Right cardiac atrium (tissue), 5 donors: Measurements from ENCODE around the gene TNP2. TPM values are rescaled to one million over a fixed set of nuclear protein-coding genes. Genes with fewer than 3 reads are reported as not detected.

ENCODE experiments used
- ATAC-seq, 2 donors: fragments of 200-7000 bp; cut with Tn5 transposase; one replicate each; pipeline versions ENCODE4 v1.8.0 to v1.9.1; 2020; ENCODE audit warnings: moderate library complexity in 2 of 2, mild to moderate bottlenecking in 1 of 2
- DNase-seq, 3 donors: peaks; one replicate each; pipeline ENCODE4 v3.0.0-alpha.2; 2020
- H3K27ac ChIP-seq: one replicate; pipeline ENCODE4 v1.5.1; 2013; ENCODE audit warnings: mild to moderate bottlenecking, low read length, control low read depth, moderate library complexity
- H3K27me3 ChIP-seq: one replicate; pipeline ENCODE4 v1.6.1; 2013; ENCODE audit not compliant: control insufficient read depth, insufficient read depth
- H3K4me1 ChIP-seq: one replicate; pipeline ENCODE4 v1.6.1; 2013; ENCODE audit warnings: low read length; ENCODE audit not compliant: control insufficient read depth, insufficient read depth
- H3K4me3 ChIP-seq: one replicate; pipeline ENCODE4 v1.5.1; 2013; ENCODE audit warnings: low read length, control low read depth
- H3K9me3 ChIP-seq: one replicate; pipeline ENCODE4 v1.6.1; 2013; ENCODE audit warnings: low read length; ENCODE audit not compliant: control insufficient read depth
- WGBS: extraction: QIAGEN DNeasy Blood & Tissue Kit; methylation state at CpG from one replicate; pipeline ENCODE4 v1.1.7; 2013; 5-methylcytosine and 5-hydroxymethylcytosine counted together
- intact Hi-C, 4 donors: fragments of 100-400 bp; cut with DNase I; formaldehyde crosslinking; loops; one replicate each; pipeline versions ENCODE4 v1.11.0 to v1.14.0; 2022 to 2023
- polyA plus RNA-seq: library from polyadenylated mRNA; stranded (reverse); fragments of 200-250 nt; gene quantifications from one replicate; pipeline ENCODE4 v1.2.3, GENCODE V29; 2013
- total RNA-seq, 4 donors: library from RNA; stranded (reverse); fragmentation: NEBNext Ultra II Directional; extraction: Animal tissue kit (Norgen Biotek cat#: 25700); gene quantifications; one replicate each; pipeline ENCODE4 v1.2.1, GENCODE V29; 2021
- donor health status: healthy with polysubstance abuse.
- donor health status: DM: no; HTN: yes; CAD: no.
- donor health status: DM: no; HTN: no; CAD: no.
- donor health status: DM: no; HTN: yes; CAD: no; lungs with severe emphysema.
- donor health status: DM: yes; HTN: yes; CAD: no.

Gene TNP2
- total and polyA plus RNA-seq, 5 donors: not detected

- H3K4me3 ChIP-seq: no peak overlapping the region
- no peaks in the 10 kb centered on the region for H3K9me3 ChIP-seq
- ATAC-seq (no peak), DNase-seq (no peak)
- intact Hi-C loops: no loop called here
- 76% methylated on average over 12 of the region's 12 CpGs for whole genome bisulfite sequencing
- no peak overlapping the region for H3K27ac ChIP-seq
- no peaks in the 10 kb centered on the region for H3K27me3 ChIP-seq
- H3K4me1 ChIP-seq: peaks cover 3% of the 10 kb centered on the region
Measured at GRCh38 chr16:11242658-11243057, 26.5 kb downstream of the TNP2 start.

DNA sequence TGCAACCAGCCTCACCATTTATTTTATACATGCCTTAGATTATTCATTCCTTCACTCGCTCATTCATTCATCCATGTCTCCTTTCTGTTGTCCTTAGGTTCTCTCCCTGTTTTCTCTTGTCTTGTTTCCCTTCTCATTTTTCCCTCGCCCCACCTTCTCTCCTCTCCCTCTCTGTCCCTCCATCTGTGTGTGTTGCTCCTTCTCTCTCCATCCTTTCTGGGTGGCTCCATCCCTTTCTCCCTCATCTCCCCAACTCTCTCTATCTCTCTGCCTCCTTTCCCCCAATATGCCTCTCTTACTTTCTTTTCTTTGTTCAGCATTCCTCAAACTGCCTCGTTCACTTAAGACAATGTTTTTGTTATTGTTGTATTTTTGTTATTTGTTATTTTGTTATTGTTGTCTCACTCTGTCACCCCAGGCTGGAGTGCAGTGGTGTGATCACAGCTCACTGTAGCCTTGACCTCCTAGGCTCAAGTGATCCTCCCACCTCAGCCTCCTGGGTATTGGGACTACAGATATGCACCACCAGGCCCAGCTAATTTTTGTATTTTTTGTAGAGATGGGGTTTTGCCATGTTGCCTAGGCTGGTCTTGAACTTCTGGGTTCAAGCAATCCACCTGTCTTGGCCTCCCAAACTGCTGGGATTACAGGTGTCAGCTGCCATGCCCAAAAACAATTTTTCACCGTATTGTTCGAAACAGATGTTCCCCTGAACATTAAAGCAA lies 27.5 kb downstream of the TNP2 start:
- no peak for DNase-seq
- Histone ChIP-seq H3K27ac (no peak overlapping the region), H3K4me3 (no peak overlapping the region), H3K9me3 (no peaks in the 10 kb centered on the region), H3K27me3 (no peaks in the 10 kb centered on the region), H3K4me1 (peaks cover 3% of the 10 kb centered on the region)
- WGBS: 90% methylated on average over 5 of the region's 5 CpGs
- ATAC-seq: no peak
- intact Hi-C loops: no loop called here

DNA sequence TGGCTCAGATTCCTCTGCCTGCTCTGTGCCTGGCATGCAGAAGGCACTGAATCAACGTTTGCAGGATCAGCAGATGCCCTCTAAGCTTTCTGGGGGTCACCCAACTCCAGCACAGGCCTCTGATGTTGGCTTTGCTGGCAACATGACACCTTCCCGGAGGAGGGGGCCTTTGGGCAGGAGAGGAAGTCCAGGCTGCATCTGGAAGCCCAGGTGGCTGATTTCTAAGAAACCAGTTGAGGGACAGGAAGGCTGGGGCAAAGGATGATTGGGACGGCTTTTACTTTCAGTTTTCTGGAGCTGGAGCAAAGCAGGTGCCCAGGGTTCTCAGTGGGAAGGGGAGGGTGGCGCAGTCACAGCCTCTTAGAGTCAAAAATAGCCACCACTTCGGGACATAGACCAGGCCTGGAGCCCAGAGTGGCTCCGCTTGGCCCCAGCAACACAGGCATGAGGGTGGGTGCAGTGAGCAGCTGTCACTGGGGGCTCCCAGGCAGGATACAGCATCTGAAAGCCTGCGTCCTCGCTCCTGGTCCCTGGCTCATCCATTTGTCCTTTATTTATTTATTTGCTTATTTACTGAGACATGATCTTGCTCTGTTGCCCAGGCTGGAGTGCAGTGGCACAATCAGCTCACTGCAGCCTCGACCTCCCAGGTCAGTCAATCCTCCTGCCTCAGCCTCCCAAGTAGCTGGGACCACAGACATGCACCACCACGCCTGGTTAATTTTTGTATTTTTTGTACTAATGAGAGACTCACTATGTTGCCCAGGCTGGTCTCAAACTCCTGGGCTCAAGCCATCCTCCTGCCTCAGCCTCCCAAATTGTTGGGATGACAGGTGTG lies 28.3 kb downstream of the TNP2 start:
- H3K4me1 ChIP-seq: peaks cover 3% of the 10 kb centered on the region
- peak overlapping the region; percentile 63 for H3K27ac ChIP-seq
- DNase-seq: peak in 2 of 3 donors; percentile 62 to 64
- no peaks in the 10 kb centered on the region for H3K9me3 ChIP-seq
- whole genome bisulfite sequencing: 56% methylated on average over 10 of the region's 10 CpGs
- no peaks in the 10 kb centered on the region for H3K27me3 ChIP-seq
- peak; percentile 86 to 91 for ATAC-seq
- intact Hi-C loops: no loop called here
- no peak overlapping the region for H3K4me3 ChIP-seq

- no peak overlapping the region for H3K4me3 ChIP-seq
- WGBS: 77% methylated on average over 10 of the region's 10 CpGs
- H3K4me1 ChIP-seq: peaks cover 3% of the 10 kb centered on the region
- intact Hi-C loops: no loop called here
- no peaks in the 10 kb centered on the region for H3K9me3 ChIP-seq
- H3K27ac ChIP-seq: peak overlapping the region; percentile 63
- H3K27me3 ChIP-seq: no peaks in the 10 kb centered on the region
- DNase-seq (no peak), ATAC-seq (no peak)
Measured at GRCh38 chr16:11239644-11240632, 29.2 kb downstream of the TNP2 start.

DNA sequence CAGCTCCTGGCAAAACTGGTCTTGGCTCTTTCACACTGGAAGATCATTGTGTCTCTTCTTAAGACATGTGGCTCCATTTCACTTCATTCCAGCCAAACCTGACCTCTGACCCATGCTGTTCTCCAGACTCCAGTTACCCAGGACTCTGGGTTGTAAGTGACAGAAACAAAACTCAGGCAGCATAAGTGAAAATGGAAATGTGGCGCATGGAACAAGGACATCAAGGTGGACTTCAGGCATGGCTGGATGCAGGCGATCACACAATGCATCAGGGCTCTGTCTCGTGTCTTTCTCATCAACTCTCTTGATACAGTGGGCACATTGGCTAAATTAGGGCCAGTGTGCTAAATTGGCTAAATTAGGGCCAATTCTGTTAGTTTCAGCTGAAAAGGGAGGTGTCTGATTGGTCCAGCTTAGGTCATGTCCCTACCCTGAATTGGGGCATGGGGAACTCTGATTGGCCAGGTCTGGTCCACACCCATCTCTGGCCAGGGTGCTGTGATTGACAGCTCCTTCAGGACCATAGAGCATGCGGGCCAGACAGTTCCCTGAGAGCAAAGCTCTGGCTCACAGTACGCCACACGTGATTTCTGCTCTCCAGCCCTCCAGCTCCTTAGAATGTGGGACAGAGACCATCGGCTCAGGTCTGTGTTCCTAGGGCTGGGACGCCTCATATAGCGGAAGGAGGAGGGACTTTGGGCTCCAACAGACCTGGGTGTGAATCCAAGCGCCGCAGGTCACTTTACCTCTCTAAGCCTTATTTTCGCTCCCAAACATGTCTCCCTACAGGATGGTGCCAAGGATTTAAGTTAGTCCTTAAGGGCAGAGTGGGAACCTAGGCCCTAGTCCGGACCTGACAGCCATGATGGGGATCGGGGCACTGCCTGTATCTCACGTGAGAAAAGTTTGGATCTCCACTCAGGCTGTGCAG lies 30.6 kb downstream of the TNP2 start:
- Histone ChIP-seq H3K27ac (no peak overlapping the region), H3K9me3 (no peaks in the 10 kb centered on the region), H3K27me3 (no peaks in the 10 kb centered on the region), H3K4me1 (peaks cover 3% of the 10 kb centered on the region), H3K4me3 (no peak overlapping the region)
- ATAC-seq: no peak
- DNase-seq: no peak
- 95% methylated on average over 15 of the region's 15 CpGs for WGBS
- intact Hi-C loops: no loop called here

- ATAC-seq: no peak
- WGBS: 75% methylated on average over 10 of the region's 10 CpGs
Measured at GRCh38 chr16:11236461-11237254, 32.5 kb downstream of the TNP2 start.

DNA sequence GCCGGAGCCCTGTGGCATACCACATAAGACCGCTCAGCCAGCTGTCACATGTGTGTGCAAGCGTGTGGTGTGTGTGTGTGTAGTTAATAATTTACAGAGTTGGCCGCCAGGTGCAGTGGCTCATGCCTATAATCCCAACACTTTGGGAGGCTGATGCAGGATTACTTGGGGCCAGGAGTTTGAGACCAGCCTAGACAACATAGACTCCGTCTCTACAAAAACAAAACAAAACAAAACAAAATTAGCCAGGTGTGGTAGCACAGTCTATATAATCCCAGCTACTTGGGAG lies 33.5 kb downstream of the TNP2 start:
- Histone ChIP-seq H3K4me1 (no peaks in the 10 kb centered on the region), H3K27me3 (no peaks in the 10 kb centered on the region), H3K9me3 (no peaks in the 10 kb centered on the region), H3K4me3 (no peak overlapping the region), H3K27ac (no peak overlapping the region)
- no peak for DNase-seq
- WGBS: 70% methylated on average over 5 of the region's 5 CpGs
- intact Hi-C loops: no loop called here
- ATAC-seq: no peak

More at GRCh38 chr16:11236461-11237254, 32.5 kb downstream of the TNP2 start:
- no peak for DNase-seq
- intact Hi-C loops: no loop called here
- Histone ChIP-seq H3K4me3 (no peak overlapping the region), H3K27me3 (no peaks in the 10 kb centered on the region), H3K27ac (no peak overlapping the region), H3K4me1 (no peaks in the 10 kb centered on the region), H3K9me3 (no peaks in the 10 kb centered on the region)

- H3K4me1 ChIP-seq: no peaks in the 10 kb centered on the region
Measured at GRCh38 chr16:11234884-11235702, 34.0 kb downstream of the TNP2 start.

DNA sequence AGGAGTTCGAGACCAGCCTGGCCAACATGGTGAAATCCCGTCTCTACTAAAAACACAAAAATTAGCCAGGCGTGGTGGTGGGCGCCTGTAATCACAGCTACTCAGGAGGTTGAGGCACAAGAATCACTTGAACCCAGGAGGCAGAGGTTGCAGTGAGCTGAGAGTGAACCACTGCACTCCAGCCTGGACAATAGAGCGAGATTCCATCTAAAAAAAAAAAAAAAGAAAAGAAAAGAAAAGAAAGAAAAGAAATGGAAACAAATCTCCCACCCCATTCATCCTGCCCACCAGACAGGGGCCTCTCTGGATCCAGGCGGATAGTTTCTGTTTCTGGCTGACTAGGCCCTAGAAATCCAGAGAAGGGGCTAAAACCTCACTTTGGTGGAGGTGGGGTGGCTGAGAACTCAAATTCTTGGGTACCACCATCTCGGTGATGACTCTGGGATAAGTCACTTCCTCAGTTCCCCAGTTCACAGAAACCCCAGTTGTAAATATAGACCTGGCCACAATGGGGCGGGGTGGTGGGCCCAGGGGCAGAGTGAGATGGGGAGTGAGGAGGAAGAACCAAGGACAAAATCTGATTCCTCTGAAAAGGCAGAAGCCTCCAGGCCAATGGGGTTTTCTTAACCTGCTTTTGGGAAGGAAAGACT lies 35.3 kb downstream of the TNP2 start:
- Histone ChIP-seq H3K27ac (no peak overlapping the region), H3K27me3 (no peaks in the 10 kb centered on the region), H3K4me3 (no peak overlapping the region), H3K4me1 (no peaks in the 10 kb centered on the region), H3K9me3 (no peaks in the 10 kb centered on the region)
- intact Hi-C loops: no loop called here
- no peak for ATAC-seq
- WGBS: 91% methylated on average over 8 of the region's 8 CpGs
- no peak for DNase-seq

More at GRCh38 chr16:11234884-11235702, 34.0 kb downstream of the TNP2 start:
- no peak for DNase-seq
- ATAC-seq: peak in 1 of 2 donors; percentile 29
- intact Hi-C loops: no loop called here
- H3K4me3 ChIP-seq: no peak overlapping the region
- no peaks in the 10 kb centered on the region for H3K9me3 ChIP-seq
- H3K27ac ChIP-seq: peak overlapping the region; percentile 14
- WGBS: 85% methylated on average over 13 of the region's 13 CpGs
- no peaks in the 10 kb centered on the region for H3K27me3 ChIP-seq
